Hepatic stellate cell (primary cell): ENCODE measurements around the gene CHAF1B.
"Not testable (repeated sequence)": the region's sequence is repeated elsewhere in the genome, so short reads cannot be mapped to it uniquely, and the experiment has no call there.

Source experiments
- DNase-seq: peaks from one replicate; pipeline ENCODE4 v3.0.0; 2011; ENCODE audit warnings: low spot score

CHAF1B gene

GRCh38 chr21:36388835-36389234 is 3.6 kb downstream of the CHAF1B start:
- DNase-seq, result no peak

- not testable (repeated sequence) for DNase-seq
These were observed 6.5 kb downstream of the CHAF1B start for GRCh38 chr21:36391649-36392048.

- no peak for DNase-seq
These were observed 10.3 kb downstream of the CHAF1B start for GRCh38 chr21:36395353-36396111.

- DNase-seq, result no peak
These were observed 11.1 kb downstream of the CHAF1B start for GRCh38 chr21:36396325-36396724.

GRCh38 chr21:36396971-36397370 is 11.8 kb downstream of the CHAF1B start:
- DNase-seq, result no peak

- DNase-seq, result no peak
These were observed 12.4 kb downstream of the CHAF1B start for GRCh38 chr21:36397606-36398005.

- not testable (repeated sequence) for DNase-seq
These were observed 14.5 kb downstream of the CHAF1B start for GRCh38 chr21:36399736-36400135.

GRCh38 chr21:36400719-36401118 is 15.5 kb downstream of the CHAF1B start:
- no peak for DNase-seq

GRCh38 chr21:36402339-36402738 is 17.1 kb downstream of the CHAF1B start:
- DNase-seq, result no peak

- DNase-seq, result no peak
These were observed 18.5 kb downstream of the CHAF1B start for GRCh38 chr21:36403713-36404112.

GRCh38 chr21:36408568-36408967 is 23.4 kb downstream of the CHAF1B start:
- DNase-seq, result no peak

GRCh38 chr21:36411301-36411700 is 26.1 kb downstream of the CHAF1B start:
- no peak for DNase-seq

- DNase-seq, result no peak
These were observed 27.7 kb downstream of the CHAF1B start for GRCh38 chr21:36412916-36413315.

- DNase-seq, result no peak
These were observed 30.2 kb downstream of the CHAF1B start for GRCh38 chr21:36415375-36415774.

GRCh38 chr21:36419241-36419640 is 34.0 kb downstream of the CHAF1B start:
- no peak for DNase-seq

- peak; percentile 94 for DNase-seq
These were observed 34.8 kb downstream of the CHAF1B start for GRCh38 chr21:36419996-36420395.

- DNase-seq, result no peak
These were observed 35.6 kb downstream of the CHAF1B start for GRCh38 chr21:36420571-36421339.

GRCh38 chr21:36422279-36423098 is 37.3 kb downstream of the CHAF1B start:
- peak; percentile 75 for DNase-seq

GRCh38 chr21:36423771-36424433 is 38.7 kb downstream of the CHAF1B start:
- DNase-seq, result no peak

- DNase-seq, result no peak
These were observed 39.4 kb downstream of the CHAF1B start for GRCh38 chr21:36424592-36424991.

GRCh38 chr21:36425286-36425685 is 40.1 kb downstream of the CHAF1B start:
- no peak for DNase-seq

- no peak for DNase-seq
These were observed 42.3 kb downstream of the CHAF1B start for GRCh38 chr21:36427502-36427901.
